ENCODE measurements around the gene KCNJ15.

The KCNJ15 gene

GRCh38 chr21:38268864-38269575, 12.2 kb downstream of the KCNJ15 start:
- no peak for DNase-seq (ENCODE audit: low read depth)

GRCh38 chr21:38269576-38269936, 12.8 kb downstream of the KCNJ15 start:
- no peak for DNase-seq (ENCODE audit: low read depth)

GRCh38 chr21:38272215-38272614, 15.4 kb downstream of the KCNJ15 start:
- no peak for DNase-seq (ENCODE audit: low read depth)

GRCh38 chr21:38273745-38274542, 17.2 kb downstream of the KCNJ15 start:
- DNase-seq (ENCODE audit: low read depth): no peak

- peak; percentile 96 for DNase-seq (ENCODE audit: low read depth)
Measured at GRCh38 chr21:38277501-38278131, 20.8 kb downstream of the KCNJ15 start.

- DNase-seq (ENCODE audit: low read depth): no peak
Measured at GRCh38 chr21:38280454-38280853, 23.7 kb downstream of the KCNJ15 start.

GRCh38 chr21:38280867-38281266, 24.1 kb downstream of the KCNJ15 start:
- no peak for DNase-seq (ENCODE audit: low read depth)

- no peak for DNase-seq (ENCODE audit: low read depth)
Measured at GRCh38 chr21:38282921-38283320, 26.1 kb downstream of the KCNJ15 start.

- DNase-seq (ENCODE audit: low read depth): no peak
Measured at GRCh38 chr21:38284216-38284615, 27.4 kb downstream of the KCNJ15 start.

- DNase-seq (ENCODE audit: low read depth): no peak
Measured at GRCh38 chr21:38286739-38287471, 30.1 kb downstream of the KCNJ15 start.

- DNase-seq (ENCODE audit: low read depth): no peak
Measured at GRCh38 chr21:38287476-38287875, 30.7 kb downstream of the KCNJ15 start.

- DNase-seq (ENCODE audit: low read depth): peak; percentile 99
Measured at GRCh38 chr21:38289705-38290485, 33.1 kb downstream of the KCNJ15 start.

GRCh38 chr21:38290809-38291208, 34.0 kb downstream of the KCNJ15 start:
- DNase-seq (ENCODE audit: low read depth): no peak

- no peak for DNase-seq (ENCODE audit: low read depth)
Measured at GRCh38 chr21:38291874-38292273, 35.1 kb downstream of the KCNJ15 start.

GRCh38 chr21:38293113-38293512, 36.3 kb downstream of the KCNJ15 start:
- DNase-seq (ENCODE audit: low read depth): no peak

GRCh38 chr21:38293765-38294164, 37.0 kb downstream of the KCNJ15 start:
- no peak for DNase-seq (ENCODE audit: low read depth)

- DNase-seq (ENCODE audit: low read depth): no peak
Measured at GRCh38 chr21:38294609-38295008, 37.8 kb downstream of the KCNJ15 start.

- no peak for DNase-seq (ENCODE audit: low read depth)
Measured at GRCh38 chr21:38295997-38296764, 39.4 kb downstream of the KCNJ15 start.

- DNase-seq (ENCODE audit: low read depth): peak; percentile 66
Measured at GRCh38 chr21:38297194-38297631, 40.4 kb downstream of the KCNJ15 start.

GRCh38 chr21:38297871-38298270, 41.1 kb downstream of the KCNJ15 start:
- no peak for DNase-seq (ENCODE audit: low read depth)

- DNase-seq (ENCODE audit: low read depth): no peak
Measured at GRCh38 chr21:38298832-38299231, 42.0 kb downstream of the KCNJ15 start.
